HG03064 (cell line): ENCODE measurements around the gene SNCAIP.

ENCODE experiments used
- ATAC-seq: cut with Tn5 transposase; IDR thresholded peaks from one replicate; pipeline ENCODE4 v1.9.1; 2021; ENCODE audit warnings: low read depth; ENCODE audit not compliant: unreplicated experiment

SNCAIP gene

GRCh38 chr5:122419142-122419894, 107.3 kb downstream of the SNCAIP start:
- ATAC-seq: no peak

GRCh38 chr5:122420091-122420490, 108.1 kb downstream of the SNCAIP start:
- ATAC-seq: no peak

- no peak for ATAC-seq
These were observed 108.7 kb downstream of the SNCAIP start for GRCh38 chr5:122420537-122421236.

GRCh38 chr5:122421374-122422079, 109.5 kb downstream of the SNCAIP start:
- ATAC-seq: peak; percentile 52

GRCh38 chr5:122423221-122423620, 111.2 kb downstream of the SNCAIP start:
- no peak for ATAC-seq

- ATAC-seq: no peak
These were observed 112.1 kb downstream of the SNCAIP start for GRCh38 chr5:122424132-122424531.

GRCh38 chr5:122426301-122426700, 114.3 kb downstream of the SNCAIP start:
- ATAC-seq: no peak

GRCh38 chr5:122427621-122428020, 115.6 kb downstream of the SNCAIP start:
- ATAC-seq: no peak

GRCh38 chr5:122429545-122430318, 117.7 kb downstream of the SNCAIP start:
- ATAC-seq: no peak

GRCh38 chr5:122430319-122430586, 118.2 kb downstream of the SNCAIP start:
- no peak for ATAC-seq

- no peak for ATAC-seq
These were observed 119.3 kb downstream of the SNCAIP start for GRCh38 chr5:122431298-122431697.

- no peak for ATAC-seq
These were observed 122.4 kb downstream of the SNCAIP start for GRCh38 chr5:122434205-122434970.

- no peak for ATAC-seq
These were observed 123.2 kb downstream of the SNCAIP start for GRCh38 chr5:122435234-122435633.

- no peak for ATAC-seq
These were observed 123.7 kb downstream of the SNCAIP start for GRCh38 chr5:122435761-122436160.

GRCh38 chr5:122436615-122437014, 124.6 kb downstream of the SNCAIP start:
- no peak for ATAC-seq

GRCh38 chr5:122439645-122440044, 127.6 kb downstream of the SNCAIP start:
- no peak for ATAC-seq

GRCh38 chr5:122442938-122443337, 130.9 kb downstream of the SNCAIP start:
- no peak for ATAC-seq

- no peak for ATAC-seq
These were observed 132.4 kb downstream of the SNCAIP start for GRCh38 chr5:122444411-122444810.

GRCh38 chr5:122445070-122445469, 133.0 kb downstream of the SNCAIP start:
- no peak for ATAC-seq

- ATAC-seq: no peak
These were observed 135.0 kb downstream of the SNCAIP start for GRCh38 chr5:122447072-122447471.
